SK-N-DZ (cell line): Measurements from ENCODE around the gene TXNIP.

Source experiments
- DNase-seq: peaks from one replicate; pipeline ENCODE4 v3.0.0-alpha.2; 2015; ENCODE audit warnings: low spot score

The TXNIP gene

DNA sequence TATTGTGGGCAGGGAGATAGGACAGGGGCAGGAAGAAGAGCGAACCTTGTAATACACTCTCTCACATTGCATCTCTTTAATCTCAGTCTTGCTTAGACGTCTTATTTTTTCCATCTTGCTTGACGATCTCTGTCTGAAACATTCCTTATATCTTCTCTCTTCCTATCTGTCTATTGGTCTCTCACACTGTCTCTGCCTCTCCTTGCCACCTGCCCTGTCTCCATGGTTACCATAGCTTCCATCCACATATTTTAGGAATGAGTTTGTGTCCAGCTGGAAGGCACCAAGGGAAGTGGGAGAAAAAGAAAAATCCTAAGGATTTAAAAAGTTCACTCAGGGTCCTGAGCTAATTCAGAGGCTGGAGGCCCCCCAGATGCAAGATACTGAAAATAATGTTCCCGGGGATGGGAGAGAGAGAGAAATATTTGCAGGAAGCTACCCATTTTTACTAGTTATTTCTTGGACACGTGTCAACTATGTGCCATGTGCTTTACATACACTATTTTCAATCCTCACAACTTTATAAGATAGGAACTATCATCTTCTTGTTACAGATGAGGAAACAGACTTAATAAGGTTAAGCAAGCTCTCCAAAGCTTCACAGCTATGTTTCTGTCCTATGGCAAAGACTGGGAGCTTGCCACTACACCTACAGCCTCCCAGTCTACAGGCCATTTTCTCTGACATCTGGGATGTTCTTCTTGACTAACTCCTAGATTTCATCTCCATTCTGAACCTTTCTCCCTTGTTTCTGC lies 32.9 kb downstream of the TXNIP start:
- DNase-seq, result no peak

DNA sequence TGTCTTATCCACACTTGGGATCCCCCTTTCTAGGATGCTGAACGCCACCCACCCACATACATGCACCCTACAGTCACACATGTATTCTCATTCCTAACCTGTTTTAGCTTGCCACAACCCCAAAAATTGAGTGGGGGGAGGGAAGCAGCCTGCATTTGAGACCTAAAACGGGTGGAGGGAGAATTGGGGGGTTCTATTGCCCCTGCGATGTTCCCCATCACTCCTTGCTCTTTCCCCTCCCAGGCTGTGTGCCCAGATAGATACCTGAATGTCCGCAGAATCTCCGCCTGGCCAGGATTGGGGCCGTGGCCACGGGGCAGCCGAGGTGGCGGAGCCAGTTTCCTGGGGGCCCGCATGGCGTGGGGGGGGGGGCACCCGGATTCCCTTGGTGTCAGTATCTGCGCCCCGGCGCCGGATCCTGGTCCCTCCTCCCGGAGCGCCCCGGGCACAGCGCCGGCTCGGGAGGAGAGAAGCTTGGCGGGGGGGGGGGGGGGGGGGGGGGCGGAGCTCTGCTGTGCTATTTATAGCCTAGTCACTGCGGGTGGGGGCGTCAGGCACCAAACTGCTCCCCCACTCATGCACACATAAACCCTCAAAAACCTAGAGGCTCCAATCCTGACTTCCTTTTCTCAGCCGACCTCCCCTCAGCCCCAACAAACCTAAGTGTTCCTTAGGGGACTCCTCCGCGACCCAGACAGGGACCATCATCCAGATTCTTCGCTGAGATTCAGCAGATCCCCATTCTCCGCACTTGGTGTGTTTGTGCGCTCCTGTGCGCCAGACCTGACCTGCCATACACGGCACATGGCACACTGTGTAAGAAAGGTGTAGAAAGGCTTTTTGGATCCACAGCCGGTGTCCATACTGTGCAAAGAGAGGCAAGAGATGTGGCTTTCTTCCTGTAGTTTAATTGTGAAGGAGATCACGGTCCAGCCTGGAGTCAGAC lies 33.9 kb downstream of the TXNIP start:
- peak; percentile 45 for DNase-seq

DNA sequence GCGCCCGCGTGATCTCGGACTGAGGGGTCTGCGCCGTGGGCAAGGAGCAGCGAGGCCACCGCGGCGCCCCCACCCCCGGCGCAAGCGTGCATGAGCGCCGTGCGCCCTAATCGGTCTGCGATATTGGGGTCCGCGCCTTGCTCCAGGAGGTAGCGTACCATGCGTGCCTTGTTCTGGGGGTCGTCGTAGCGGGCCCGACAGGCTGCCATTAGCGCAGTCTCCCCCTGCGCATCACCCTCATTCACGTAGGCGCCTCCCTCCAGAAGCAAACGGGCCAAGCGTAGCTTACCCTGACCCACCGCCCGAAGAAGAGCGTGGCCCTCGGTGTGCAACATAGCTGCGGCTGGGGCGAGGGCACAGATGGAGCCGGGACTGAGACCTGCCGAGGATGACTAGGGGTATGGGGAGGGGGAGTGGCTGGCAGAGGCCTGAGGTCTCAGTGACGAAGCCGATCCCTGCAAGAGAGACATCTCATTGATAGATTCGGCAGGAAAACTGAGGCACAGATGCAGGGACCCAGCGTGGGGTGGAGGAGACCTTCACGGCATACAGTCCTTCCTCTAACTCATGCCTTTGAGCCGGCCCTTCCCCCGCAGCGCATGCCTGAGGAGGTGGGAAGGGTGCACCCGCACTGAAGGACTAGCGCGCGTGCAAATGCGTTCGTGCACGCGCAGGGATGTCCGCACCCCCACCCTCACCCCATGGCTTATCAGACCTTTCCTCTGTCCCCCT lies 34.8 kb downstream of the TXNIP start:
- DNase-seq, result no peak

DNA sequence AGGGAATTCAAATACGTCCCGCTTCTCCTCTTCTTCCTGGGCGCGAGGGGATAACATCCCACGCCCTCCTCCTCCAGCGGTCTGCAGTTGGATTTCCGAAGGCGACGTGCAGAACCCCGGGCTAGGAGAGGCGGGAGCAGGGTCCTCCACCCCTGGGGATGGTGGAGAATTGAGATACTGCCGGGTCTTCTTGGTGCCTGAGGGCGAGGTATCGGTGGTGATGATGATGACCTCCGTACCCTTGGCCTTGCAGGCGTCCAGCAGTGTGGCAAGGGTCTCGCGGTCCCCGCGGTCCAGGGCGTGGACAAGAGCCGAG lies 35.3 kb downstream of the TXNIP start:
- DNase-seq, result no peak

DNA sequence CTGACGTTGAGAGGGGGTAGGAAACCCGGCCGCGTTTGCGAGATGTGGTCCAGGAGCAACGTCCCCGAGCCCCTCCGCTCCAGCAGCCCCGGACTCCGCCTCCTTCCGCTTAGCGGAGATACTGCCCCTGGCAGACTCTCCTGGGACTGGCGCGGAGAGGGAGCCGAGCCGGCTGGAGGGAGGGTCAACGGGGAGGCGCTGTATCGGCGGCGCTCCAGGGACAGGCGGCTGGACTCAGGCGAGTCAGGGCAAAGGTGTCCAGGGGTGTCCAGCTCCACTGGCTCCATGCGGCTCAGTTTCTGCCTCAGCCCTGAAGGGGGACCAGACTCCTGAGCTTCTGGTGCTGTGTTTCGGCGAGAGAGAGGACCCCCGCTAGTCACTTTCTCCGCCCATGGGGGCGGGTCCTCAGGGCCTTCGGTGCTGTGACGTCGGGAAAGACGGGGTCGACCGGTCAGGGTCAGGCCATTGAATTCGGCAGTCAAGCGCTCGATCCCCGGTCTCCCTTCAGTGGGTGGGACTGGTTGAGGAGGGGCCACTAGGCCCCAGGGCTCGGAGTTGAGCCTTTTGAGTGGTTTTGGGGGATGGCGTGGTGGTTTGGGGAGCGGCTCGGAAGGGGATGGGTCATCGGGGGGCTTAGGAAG lies 35.8 kb downstream of the TXNIP start:
- DNase-seq, result peak; percentile 93

DNA sequence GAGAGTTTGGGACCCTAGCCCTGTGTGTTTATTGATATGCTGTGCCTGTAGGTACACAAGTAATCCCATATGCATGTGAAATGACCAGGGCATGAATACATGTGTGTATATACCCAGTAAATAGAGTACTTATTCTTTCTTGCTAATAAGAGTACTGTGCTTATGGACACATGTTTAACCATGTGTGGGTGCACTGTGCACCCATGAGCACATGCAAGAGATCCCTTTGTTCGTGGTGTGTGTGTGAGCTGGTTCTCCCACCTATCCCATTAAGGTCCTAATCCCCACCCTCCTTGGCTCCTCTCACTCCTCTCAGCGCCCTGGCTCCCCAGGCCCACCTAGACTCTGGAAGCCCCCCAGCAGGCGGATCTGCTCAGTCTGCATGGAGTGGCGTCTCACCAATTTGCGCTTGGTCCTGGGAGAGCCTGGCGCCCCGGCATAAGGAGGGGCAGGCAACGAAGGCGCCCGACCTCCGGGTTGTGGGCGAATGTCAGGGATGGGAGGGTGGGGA lies 36.4 kb downstream of the TXNIP start:
- DNase-seq, result no peak

DNA sequence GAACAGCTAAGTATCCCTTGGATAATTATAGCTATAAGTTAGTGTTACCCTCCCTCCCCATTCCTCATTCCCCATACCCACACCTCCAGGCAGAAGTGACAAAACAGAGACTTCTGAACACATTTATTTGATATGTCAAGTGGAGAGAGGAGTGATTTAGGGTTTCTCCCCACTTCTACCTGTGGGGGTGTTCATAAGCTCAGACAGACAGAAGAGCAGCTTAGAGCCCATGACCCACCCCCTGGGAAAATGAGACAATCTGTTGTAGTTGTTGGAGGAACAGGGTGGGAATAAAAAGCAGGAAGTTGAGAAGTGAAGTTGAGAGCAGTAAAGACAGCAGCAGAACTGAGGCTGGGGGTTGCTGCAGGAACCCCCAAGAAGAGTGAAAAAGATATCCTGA lies 37.0 kb downstream of the TXNIP start:
- DNase-seq, result no peak

DNA sequence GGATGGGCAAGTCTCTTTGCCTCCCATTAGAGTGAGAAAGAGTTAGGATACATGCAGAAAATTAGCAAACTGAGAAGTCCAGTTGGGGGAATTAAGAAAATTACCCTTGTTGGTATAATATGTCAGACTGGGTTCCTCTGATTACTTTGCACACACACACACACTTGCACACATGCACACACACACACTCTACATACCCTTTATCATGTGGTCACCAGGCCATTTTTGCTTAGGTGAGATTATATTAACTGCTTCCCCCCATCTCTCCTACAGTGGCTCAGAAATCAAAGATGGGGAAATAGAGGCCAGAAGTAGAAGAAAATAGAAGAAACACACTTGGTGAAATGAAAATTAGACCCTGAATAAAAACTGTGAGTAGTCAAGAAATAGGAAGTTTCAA lies 37.6 kb downstream of the TXNIP start:
- DNase-seq, result no peak

DNA sequence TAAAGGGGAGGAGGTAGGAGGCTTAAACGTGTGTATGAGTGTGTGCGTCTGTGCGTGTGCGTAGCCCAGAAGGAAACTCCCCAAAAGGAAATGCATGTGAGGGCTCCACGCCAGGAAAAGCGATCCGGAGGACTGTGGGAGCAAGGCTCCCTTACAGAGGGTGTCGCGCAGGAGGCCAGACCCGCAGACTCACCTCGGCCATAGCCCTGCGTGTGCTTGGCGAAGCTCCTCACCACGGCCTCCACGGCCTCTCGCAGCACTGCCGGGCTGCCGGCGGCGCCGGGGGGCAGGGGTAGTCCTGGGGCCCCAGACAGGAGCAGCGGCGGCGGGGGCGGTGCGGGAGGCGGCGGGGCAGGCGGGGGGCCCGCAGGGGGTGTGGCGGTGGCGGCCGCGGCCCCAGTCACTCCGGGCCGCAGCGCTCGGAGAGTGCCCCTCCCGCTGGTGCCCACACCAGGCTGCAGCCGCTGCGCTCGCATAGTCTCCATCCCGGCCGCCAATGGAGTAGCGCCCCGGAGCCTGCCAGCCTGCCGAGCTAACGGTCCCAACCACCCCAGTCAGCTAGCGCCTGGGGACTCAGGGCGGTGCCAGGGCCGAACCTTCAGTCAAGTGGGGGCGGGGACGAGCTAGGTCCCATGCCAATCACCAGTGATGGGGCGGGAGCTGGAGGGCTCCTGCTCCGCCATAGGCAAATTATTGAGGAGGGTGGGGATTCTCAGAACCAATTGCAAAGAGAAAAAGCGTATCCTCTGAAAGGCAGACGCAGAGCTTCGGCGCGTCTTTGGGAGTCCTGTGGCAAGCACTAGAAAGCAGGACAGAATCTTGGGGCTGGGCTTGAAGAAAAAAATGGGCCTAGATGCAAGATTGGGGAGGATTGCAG lies 38.7 kb downstream of the TXNIP start, which contains the start of gene LIX1L:
Gene LIX1L (minus strand): TSS at position 575 of the 877 bp plus-strand sequence. CDS start 90 bp downstream, at position 485.
- DNase-seq, result peak; percentile 98

DNA sequence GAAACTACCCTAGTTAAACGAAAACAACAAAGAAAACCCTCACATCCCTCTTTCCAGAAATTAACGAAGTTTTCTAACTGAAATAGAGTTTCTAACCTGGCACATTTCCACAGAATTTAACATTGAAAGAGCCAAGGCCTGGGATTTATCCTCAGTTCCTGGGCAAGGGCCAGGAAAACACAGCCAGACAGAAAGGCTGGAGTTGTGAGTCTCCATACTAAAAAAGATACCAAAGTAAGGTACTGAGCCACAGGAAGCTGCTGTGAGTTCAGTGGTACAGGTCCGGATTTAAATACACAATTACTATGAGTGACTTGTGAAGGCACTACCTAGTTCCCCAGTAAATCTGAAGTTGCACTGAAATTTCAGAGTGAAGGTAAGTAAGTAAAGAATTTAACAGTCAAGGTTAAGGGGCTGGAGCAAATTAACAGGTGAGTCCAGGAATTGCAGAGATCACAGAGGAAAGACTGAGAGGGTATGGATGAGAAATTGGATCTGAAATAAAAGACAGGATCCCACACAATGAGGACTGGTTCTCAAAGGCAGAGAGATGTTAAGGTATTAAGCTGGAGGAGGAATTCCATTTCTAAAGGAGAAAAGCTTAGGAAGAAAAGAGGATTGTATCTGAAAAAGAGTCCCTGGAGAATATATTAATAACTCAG lies 39.5 kb downstream of the TXNIP start:
- peak; percentile 23 for DNase-seq

DNA sequence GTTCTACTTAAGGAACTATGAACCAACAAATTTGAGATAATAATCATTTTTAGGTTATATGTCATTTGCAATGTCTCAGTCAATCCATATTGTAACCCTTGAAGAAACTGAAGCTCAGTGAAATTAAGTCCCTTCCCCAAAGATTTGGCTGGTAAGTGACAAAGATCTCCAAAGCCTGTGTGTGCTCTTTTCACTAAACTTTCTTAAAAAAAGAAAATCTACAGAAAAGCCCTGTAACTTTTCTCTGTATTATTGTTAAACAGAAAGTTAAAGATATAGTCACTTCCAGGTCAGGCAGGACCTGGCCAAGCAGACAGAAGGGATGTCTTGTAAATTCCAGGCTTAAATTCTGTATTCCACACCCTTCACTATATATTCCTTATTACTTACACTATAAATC lies 40.0 kb downstream of the TXNIP start:
- no peak for DNase-seq

DNA sequence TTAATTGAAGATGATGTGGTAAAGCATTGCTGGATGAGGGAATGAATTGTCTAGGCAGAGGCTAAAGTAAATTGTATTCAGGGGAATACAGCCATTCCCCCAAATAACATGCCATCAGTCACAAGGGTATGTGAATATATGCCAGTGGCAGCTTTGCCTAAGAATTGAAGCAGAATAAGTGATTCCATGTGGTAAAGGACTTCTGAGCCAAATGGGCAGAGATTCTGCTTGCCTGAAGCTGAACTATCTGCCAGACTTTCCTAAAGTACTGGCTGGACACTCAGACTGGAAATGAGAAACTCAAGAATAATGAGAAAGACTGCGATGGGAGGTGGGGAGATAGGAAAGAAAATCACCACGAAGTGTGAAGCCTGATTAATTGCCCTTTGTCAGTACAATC lies 40.9 kb downstream of the TXNIP start:
- no peak for DNase-seq

DNA sequence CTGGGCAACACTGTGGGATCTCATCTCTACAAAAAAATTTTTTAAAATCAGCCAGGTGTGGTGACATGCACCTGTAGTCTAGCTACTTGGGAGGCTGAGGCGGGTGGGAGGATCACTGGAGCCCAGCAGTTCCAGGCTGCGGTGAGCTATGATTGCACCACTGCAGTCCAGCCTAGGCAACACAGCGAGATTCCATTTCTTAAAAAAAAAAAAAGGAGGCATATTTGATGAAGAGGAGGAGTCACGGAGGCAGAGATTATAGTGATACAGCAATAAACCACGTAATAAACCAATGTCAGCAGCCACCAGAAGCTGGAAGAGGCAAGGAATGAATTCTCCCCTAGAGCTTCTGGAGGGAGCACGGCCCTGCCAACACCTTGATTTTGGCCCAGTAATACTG lies 42.5 kb downstream of the TXNIP start:
- DNase-seq, result no peak

DNA sequence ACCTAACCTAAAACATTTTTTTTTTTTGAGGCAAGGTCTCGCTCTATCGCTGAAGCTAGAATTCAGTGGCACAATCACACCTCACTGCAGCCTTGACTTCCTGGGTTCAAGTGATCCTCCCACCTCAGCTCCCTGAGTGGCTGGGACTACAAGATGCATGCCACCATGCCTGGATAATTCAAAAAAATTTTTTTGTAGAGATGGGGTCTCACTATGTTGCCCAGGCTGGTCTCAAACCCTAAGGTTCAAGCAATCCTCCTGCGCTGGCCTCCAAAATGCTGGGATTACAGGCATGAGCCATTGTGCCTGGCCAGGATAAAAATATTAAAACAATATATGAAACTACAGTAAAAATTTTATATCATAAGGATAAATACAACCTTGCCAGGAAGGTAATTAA lies 43.5 kb downstream of the TXNIP start:
- DNase-seq, result no peak

DNA sequence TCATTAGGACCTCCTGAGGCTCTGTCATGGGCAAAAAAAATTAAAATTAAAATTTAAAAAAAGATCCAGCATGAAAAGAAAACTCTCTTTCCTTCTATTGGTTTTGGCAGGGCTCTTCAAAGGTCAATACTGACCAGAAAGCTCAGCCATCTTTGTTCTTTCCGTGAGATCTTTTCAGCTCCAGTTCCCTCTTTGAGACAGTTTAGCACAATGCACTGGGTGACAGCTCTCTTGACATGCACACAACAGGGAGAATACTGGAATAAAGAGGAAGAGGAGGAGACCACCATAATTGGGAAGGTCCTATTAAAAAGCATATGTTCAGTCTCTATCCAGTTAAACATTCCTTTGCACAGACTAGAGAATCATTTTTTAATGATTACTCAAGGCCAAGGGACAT lies 44.9 kb downstream of the TXNIP start:
- no peak for DNase-seq

DNA sequence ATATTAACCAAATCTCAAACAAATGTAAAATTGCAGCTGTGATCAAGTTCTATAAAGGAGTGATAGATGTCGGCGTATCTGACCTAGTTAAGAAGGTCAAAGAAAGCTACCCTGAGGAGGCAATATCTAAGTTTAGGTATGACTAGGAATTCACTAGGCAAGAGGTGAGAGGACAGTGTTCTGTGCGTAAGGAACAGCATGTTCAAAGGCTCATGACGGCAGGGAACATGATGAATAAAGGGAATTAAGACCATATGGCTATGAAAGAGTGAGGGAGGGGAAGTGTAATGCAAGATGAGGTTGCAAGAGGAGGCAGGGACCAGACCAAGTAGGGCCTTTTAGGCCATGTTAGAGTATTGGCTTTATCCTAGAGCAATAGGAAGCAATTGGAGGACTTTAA lies 47.2 kb downstream of the TXNIP start:
- DNase-seq, result no peak

DNA sequence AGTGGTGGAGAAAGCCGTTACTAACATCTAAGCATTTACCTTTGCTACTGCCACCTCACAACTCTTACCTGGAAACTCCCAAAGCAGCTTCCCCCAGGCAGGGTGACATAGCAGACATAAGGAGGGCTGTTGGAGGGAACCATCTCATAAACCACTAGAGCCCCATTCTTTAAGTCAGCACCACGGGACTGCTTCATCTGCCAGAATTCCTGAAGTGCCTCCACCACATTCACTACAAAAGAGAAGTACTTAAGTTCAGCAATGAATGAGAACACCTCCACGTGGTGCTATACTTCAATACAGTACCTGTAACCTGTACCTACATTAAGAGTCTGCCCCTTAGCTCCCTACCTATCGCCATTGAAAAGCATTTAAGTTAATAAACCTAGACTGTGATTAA lies 48.8 kb downstream of the TXNIP start:
- no peak for DNase-seq

DNA sequence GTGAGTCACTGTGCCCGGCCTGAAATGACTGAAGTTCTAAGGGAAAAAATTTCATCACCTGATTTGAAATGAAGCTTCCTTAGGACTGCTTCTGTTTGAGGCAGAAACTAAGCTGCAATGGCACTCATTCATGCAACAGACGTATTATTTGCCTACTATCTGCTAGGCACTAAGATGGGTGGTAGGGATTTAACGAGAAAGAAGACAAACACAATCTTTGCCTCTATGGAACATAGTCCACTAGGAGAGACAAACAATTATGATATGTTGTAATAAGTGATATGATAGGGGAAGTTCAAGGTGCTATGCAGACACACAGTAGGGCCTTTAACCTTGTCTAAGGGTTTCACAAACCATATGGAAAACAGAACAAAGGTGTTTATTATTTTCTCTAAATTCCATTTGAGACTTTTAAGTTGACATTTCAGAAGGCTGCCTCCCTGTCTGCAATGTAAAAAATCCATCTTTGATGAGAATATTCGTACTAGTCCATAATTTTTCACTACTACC lies 49.8 kb downstream of the TXNIP start:
- DNase-seq, result no peak

DNA sequence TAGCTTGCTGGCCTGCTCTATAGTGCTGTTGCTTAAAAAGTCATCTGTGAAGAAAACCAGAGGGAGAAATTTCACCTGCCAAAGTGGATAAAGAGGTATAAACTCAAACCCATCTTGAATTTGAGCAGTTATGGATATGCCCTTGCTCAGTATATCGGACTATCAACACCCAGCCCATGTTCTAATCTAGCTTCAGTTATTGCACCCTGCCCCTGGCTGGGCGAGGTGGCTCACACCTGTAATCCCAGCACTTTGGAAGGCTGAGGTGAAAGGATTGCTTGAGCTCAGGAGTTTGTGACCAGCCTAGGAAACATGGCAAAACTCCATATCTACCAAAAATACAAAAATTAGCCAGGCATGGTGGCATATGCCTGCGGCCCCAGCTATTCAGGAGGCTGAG lies 51.8 kb downstream of the TXNIP start:
- no peak for DNase-seq

DNA sequence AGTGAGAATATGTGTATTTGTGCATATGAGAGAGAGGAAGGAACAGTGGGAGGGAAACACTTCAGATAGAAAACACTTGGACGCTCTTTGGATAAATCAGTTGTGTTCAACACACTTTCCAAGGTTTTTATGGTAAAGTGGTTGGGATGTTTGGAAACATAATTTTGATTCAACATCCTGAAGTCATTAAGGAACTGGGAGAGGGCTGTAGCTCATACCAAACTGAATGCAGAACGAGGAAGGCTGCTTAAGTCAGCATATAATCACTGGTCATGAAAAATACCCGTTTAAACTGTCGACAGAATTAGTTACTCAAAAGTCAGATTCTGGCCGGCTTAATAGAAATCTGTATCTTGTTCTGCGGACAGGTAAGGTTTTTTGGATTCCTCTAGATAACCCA lies 53.5 kb downstream of the TXNIP start:
- DNase-seq, result no peak
